ENCODE measurements around the gene TMEM132C. TPM values are rescaled to one million over a fixed set of nuclear protein-coding genes. Genes with fewer than 3 reads are reported as not detected.
A peak's percentile ranks its signal among the peaks of the same experiment; 100 is the strongest.

The TMEM132C gene
- polyA plus RNA-seq, 2 of the 4 experiments (the other 2 are of a cell fraction) = not detected

GRCh38 chr12:128629979-128630378 is 363.0 kb downstream of the TMEM132C start:
- CTCF ChIA-PET = no interaction called here
- TF ChIP-seq, protein P1, sequence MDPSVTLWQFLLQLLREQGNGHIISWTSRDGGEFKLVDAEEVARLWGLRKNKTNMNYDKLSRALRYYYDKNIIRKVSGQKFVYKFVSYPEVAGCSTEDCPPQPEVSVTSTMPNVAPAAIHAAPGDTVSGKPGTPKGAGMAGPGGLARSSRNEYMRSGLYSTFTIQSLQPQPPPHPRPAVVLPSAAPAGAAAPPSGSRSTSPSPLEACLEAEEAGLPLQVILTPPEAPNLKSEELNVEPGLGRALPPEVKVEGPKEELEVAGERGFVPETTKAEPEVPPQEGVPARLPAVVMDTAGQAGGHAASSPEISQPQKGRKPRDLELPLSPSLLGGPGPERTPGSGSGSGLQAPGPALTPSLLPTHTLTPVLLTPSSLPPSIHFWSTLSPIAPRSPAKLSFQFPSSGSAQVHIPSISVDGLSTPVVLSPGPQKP (IDR thresholded peaks at IDR 0.05; ENCODE audit: low read depth, low read length) = no peak
- no peak for TF ChIP-seq EHMT2 (IDR thresholded peaks at IDR 0.05; ENCODE audit: low read depth)
- TF ChIP-seq, protein P2, sequence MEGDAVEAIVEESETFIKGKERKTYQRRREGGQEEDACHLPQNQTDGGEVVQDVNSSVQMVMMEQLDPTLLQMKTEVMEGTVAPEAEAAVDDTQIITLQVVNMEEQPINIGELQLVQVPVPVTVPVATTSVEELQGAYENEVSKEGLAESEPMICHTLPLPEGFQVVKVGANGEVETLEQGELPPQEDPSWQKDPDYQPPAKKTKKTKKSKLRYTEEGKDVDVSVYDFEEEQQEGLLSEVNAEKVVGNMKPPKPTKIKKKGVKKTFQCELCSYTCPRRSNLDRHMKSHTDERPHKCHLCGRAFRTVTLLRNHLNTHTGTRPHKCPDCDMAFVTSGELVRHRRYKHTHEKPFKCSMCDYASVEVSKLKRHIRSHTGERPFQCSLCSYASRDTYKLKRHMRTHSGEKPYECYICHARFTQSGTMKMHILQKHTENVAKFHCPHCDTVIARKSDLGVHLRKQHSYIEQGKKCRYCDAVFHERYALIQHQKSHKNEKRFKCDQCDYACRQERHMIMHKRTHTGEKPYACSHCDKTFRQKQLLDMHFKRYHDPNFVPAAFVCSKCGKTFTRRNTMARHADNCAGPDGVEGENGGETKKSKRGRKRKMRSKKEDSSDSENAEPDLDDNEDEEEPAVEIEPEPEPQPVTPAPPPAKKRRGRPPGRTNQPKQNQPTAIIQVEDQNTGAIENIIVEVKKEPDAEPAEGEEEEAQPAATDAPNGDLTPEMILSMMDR (IDR thresholded peaks at IDR 0.05) = no peak
- no peak for TF ChIP-seq RARB (CRISPR knock-in tag; IDR thresholded peaks at IDR 0.05)
- TF ChIP-seq CHD4 (IDR thresholded peaks at IDR 0.05; ENCODE audit: borderline replicate concordance) = no peak
- TF ChIP-seq ZSCAN20 (CRISPR knock-in tag; IDR thresholded peaks at IDR 0.05) = no peak
- TF ChIP-seq E2F6 (IDR thresholded peaks at IDR 0.05; ENCODE audit: borderline replicate concordance, low read depth) = no peak
- no peak for TF ChIP-seq ZFP36 (IDR thresholded peaks at IDR 0.05; ENCODE audit: borderline replicate concordance, partially characterized antibody)
- TF ChIP-seq ZC3H11A (IDR thresholded peaks at IDR 0.05) = no peak
- TF ChIP-seq HOXA7 (CRISPR knock-in tag; IDR thresholded peaks at IDR 0.05) = no peak
- TF ChIP-seq JUN (IDR thresholded peaks at IDR 0.05) = no peak
- no peak for TF ChIP-seq BHLHE40 (IDR thresholded peaks at IDR 0.05; ENCODE audit: low read depth, low read length)
- TF ChIP-seq JUNB (IDR thresholded peaks at IDR 0.05) = no peak

GRCh38 chr12:128637642-128638606 is 371.0 kb downstream of the TMEM132C start:
- TF ChIP-seq FOSL2 (IDR thresholded peaks at IDR 0.05) = no peak
- TF ChIP-seq FOSL2 (CRISPR knock-in tag; IDR thresholded peaks at IDR 0.05) = peak; percentile 36; the same call in 1 of the 2 replicates
- TF ChIP-seq BHLHE40 (IDR thresholded peaks at IDR 0.05; ENCODE audit: low read depth, low read length) = no peak
- Histone ChIP-seq H3K4me3 (no peak overlapping the region), H3K4me2 (no peak overlapping the region), H3K27ac (no peak overlapping the region), H3K9me3 (no peaks in the 10 kb centered on the region), H3K4me1 (no peaks in the 10 kb centered on the region)
- DNase-seq (ENCODE audit: low read depth in 1 of 2, low spot score in 1 of 2) (no peak), FAIRE-seq (no peak), ATAC-seq (no peak)
- ChIA-PET CTCF (no interaction called here), POLR2A (no interaction called here)
- 4% methylated on average over 7 of the region's 7 CpGs for WGBS (ENCODE audit: missing lambda C conversion rate)

More at GRCh38 chr12:128629979-128630378, 363.0 kb downstream of the TMEM132C start:
- FAIRE-seq = no peak
- WGBS (ENCODE audit: missing lambda C conversion rate) = 0% methylated on average over 2 of the region's 4 CpGs
- Histone ChIP-seq H3K9me3 (no peaks in the 10 kb centered on the region), H3K27ac (no peak overlapping the region), H3K4me3 (no peak overlapping the region), H3K4me1 (no peaks in the 10 kb centered on the region), H3K4me2 (no peak overlapping the region)
- POLR2A ChIA-PET = no interaction called here
- no peak for ATAC-seq
- no peak for DNase-seq (ENCODE audit: low read depth in 1 of 2, low spot score in 1 of 2)

GRCh38 chr12:128639089-128639488 is 372.1 kb downstream of the TMEM132C start:
- no peak for TF ChIP-seq TFCP2L1 (CRISPR knock-in tag; IDR thresholded peaks at IDR 0.05)
- no peak for TF ChIP-seq RARB (CRISPR knock-in tag; IDR thresholded peaks at IDR 0.05)
- TF ChIP-seq FOXS1 (CRISPR knock-in tag; IDR thresholded peaks at IDR 0.05) = no peak
- no peak for TF ChIP-seq E2F6 (IDR thresholded peaks at IDR 0.05; ENCODE audit: borderline replicate concordance, low read depth)
- TF ChIP-seq, protein P3, sequence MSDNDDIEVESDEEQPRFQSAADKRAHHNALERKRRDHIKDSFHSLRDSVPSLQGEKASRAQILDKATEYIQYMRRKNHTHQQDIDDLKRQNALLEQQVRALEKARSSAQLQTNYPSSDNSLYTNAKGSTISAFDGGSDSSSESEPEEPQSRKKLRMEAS (IDR thresholded peaks at IDR 0.05) = no peak
- TF ChIP-seq RNF2 (IDR thresholded peaks at IDR 0.05; ENCODE audit: borderline replicate concordance, low read depth) = no peak
- TF ChIP-seq HOXB13 (CRISPR knock-in tag; IDR thresholded peaks at IDR 0.05; ENCODE audit: low read depth) = no peak
- no peak for TF ChIP-seq CEBPB (IDR thresholded peaks at IDR 0.05)
- TF ChIP-seq RFX5 (IDR thresholded peaks at IDR 0.05) = no peak
- no peak for TF ChIP-seq SREBF2 (IDR thresholded peaks at IDR 0.05)
- TF ChIP-seq EHF (CRISPR knock-in tag; IDR thresholded peaks at IDR 0.05) = no peak
- TF ChIP-seq POLR2A (IDR thresholded peaks at IDR 0.05; ENCODE audit: low read length) = no peak
- TF ChIP-seq MAZ (IDR thresholded peaks at IDR 0.05; ENCODE audit: borderline replicate concordance, low read depth, low read length) = no peak
- TF ChIP-seq, protein P4, sequence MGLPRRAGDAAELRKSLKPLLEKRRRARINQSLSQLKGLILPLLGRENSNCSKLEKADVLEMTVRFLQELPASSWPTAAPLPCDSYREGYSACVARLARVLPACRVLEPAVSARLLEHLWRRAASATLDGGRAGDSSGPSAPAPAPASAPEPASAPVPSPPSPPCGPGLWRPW (IDR thresholded peaks at IDR 0.05) = no peak

More at GRCh38 chr12:128639089-128639488, 372.1 kb downstream of the TMEM132C start:
- H3K4me3 ChIP-seq = no peak overlapping the region
- DNase-seq (ENCODE audit: low read depth in 1 of 2, low spot score in 1 of 2) = no peak
- H3K4me2 ChIP-seq = no peak overlapping the region
- CTCF ChIA-PET = no interaction called here
- H3K27ac ChIP-seq = no peak overlapping the region
- H3K4me1 ChIP-seq = no peaks in the 10 kb centered on the region
- POLR2A ChIA-PET = no interaction called here
- no peak for ATAC-seq
- peak; percentile 65 for FAIRE-seq
- no peaks in the 10 kb centered on the region for H3K9me3 ChIP-seq
